ENCODE results near the gene SKA2. TPM values are rescaled to one million over a fixed set of nuclear protein-coding genes. Genes with fewer than 3 reads are reported as not detected.

The SKA2 gene
- total and polyA plus RNA-seq, 2 experiments from 2014 or later = 50.5 to 140 TPM

GRCh38 chr17:59190806-59191205, 35.8 kb upstream of the SKA2 start:
- ATAC-seq (no peak), DNase-seq (ENCODE audit: low spot score) (no peak)
- Mint-ChIP-seq H3K27ac (no peak overlapping the region), H3K36me3 (ENCODE audit: low read depth) (peaks cover 54% of the 10 kb centered on the region), H3K27me3 (ENCODE audit: insufficient read depth, low read depth, poor library complexity) (peaks cover 2% of the 10 kb centered on the region), H3K4me3 (no peak overlapping the region), H3K4me1 (no peaks in the 10 kb centered on the region), H3K9me3 (no peaks in the 10 kb centered on the region)
- peaks cover 36% of the 10 kb centered on the region for H3K36me3 ChIP-seq (ENCODE audit: insufficient read depth)
- TF ChIP-seq EZH2phosphoT487 (IDR thresholded peaks at IDR 0.05; ENCODE audit: unreplicated experiment) (no peak), ZNF331 (CRISPR knock-in tag; IDR thresholded peaks at IDR 0.05; ENCODE audit: low read depth) (no peak), CTCF (conservative IDR thresholded peaks at IDR 0.05; ENCODE audit: low read depth in 2 of 2) (no peak), CREB1 (CRISPR knock-in tag; IDR thresholded peaks at IDR 0.05; ENCODE audit: low read depth) (no peak), NANOG (IDR thresholded peaks at IDR 0.05; ENCODE audit: borderline replicate concordance) (no peak), ZNF114 (CRISPR knock-in tag; IDR thresholded peaks at IDR 0.05) (no peak), REST (IDR thresholded peaks at IDR 0.05; ENCODE audit: unreplicated experiment) (no peak), ZNF462 (CRISPR knock-in tag; IDR thresholded peaks at IDR 0.05) (no peak), JUNB (IDR thresholded peaks at IDR 0.05; ENCODE audit: unreplicated experiment) (no peak), STAT1 (IDR thresholded peaks at IDR 0.05; ENCODE audit: unreplicated experiment) (no peak), EZH2 (IDR thresholded peaks at IDR 0.05; ENCODE audit: low read depth, unreplicated experiment) (no peak), POLR2AphosphoS5 (IDR thresholded peaks at IDR 0.05; ENCODE audit: low read depth) (no peak), ETS1 (IDR thresholded peaks at IDR 0.05) (no peak)
- H3K4me3 ChIP-seq = no peak overlapping the region
- H3K79me2 ChIP-seq (replicated peaks; ENCODE audit: insufficient read depth) = no peaks in the 10 kb centered on the region
- H3K4me2 ChIP-seq = no peak overlapping the region
- H3K27ac ChIP-seq (ENCODE audit: low read depth) = no peak overlapping the region
- no peaks in the 10 kb centered on the region for H3F3A ChIP-seq (replicated peaks; ENCODE audit: low read depth)
- H3K9me2 ChIP-seq (ENCODE audit: insufficient read depth) = no peaks in the 10 kb centered on the region
- no peaks in the 10 kb centered on the region for H3K27me3 ChIP-seq (ENCODE audit: insufficient read depth)
- H3K4me1 ChIP-seq (ENCODE audit: insufficient read depth) = no peaks in the 10 kb centered on the region
- H2AFZ ChIP-seq = no peak overlapping the region
- H4K20me1 ChIP-seq (replicated peaks; ENCODE audit: insufficient read depth) = no peaks in the 10 kb centered on the region; the same call in 1 of the 2 replicates

Measured in GM23338 (cell line).